ENCODE results near the gene SOX15. TPM values are rescaled to one million over a fixed set of nuclear protein-coding genes. Genes with fewer than 3 reads are reported as not detected.
A peak's percentile ranks its signal among the peaks of the same experiment; 100 is the strongest.

The SOX15 gene
- total and polyA plus RNA-seq, 2 of the 13 experiments (the other 11 are each of a cell fraction or from before 2014, with no cell fraction given): 0.07 to 0.18 TPM

- TF ChIP-seq KAT2B (IDR thresholded peaks at IDR 0.05; ENCODE audit: borderline replicate concordance, low read depth, low read length) (no peak), ZNF839 (CRISPR knock-in tag; IDR thresholded peaks at IDR 0.05; ENCODE audit: borderline replicate concordance) (no peak), ZNF761 (CRISPR knock-in tag; conservative IDR thresholded peaks at IDR 0.05) (0 out of 2 replicates have a peak, but pooled peaks have one; percentile 24), RFXANK (CRISPR knock-in tag; IDR thresholded peaks at IDR 0.05) (no peak), DPF2 (CRISPR knock-in tag; IDR thresholded peaks at IDR 0.05; ENCODE audit: borderline replicate concordance, low read depth) (0 out of 2 replicates have a peak, but pooled peaks have one; percentile 4), ZBTB40 (IDR thresholded peaks at IDR 0.05) (no peak), ZBTB40 (CRISPR knock-in tag; IDR thresholded peaks at IDR 0.05) (no peak), ZSCAN31 (CRISPR knock-in tag; IDR thresholded peaks at IDR 0.05; ENCODE audit: low read depth) (0 out of 2 replicates have a peak, but pooled peaks have one; percentile 12), AGO2 (optimal IDR thresholded peaks at IDR 0.05; ENCODE audit: low read depth, low read length) (peak; percentile 91), ZNF350 (CRISPR knock-in tag; IDR thresholded peaks at IDR 0.05; ENCODE audit: borderline replicate concordance, low read depth) (no peak)
Measured at GRCh38 chr17:7579834-7580603, 9.9 kb downstream of the SOX15 start (continued).

Data from HepG2 (cell line).